Raji (cell line): ENCODE results near the gene FAM222A.

Experiments used
- POLR2A ChIP-seq: IDR thresholded peaks from 2 replicates; pipeline ENCODE4 v1.6.1; 2011; ENCODE audit warnings: low read depth, low read length, control low read depth; ENCODE audit not compliant: insufficient read depth

FAM222A gene

DNA sequence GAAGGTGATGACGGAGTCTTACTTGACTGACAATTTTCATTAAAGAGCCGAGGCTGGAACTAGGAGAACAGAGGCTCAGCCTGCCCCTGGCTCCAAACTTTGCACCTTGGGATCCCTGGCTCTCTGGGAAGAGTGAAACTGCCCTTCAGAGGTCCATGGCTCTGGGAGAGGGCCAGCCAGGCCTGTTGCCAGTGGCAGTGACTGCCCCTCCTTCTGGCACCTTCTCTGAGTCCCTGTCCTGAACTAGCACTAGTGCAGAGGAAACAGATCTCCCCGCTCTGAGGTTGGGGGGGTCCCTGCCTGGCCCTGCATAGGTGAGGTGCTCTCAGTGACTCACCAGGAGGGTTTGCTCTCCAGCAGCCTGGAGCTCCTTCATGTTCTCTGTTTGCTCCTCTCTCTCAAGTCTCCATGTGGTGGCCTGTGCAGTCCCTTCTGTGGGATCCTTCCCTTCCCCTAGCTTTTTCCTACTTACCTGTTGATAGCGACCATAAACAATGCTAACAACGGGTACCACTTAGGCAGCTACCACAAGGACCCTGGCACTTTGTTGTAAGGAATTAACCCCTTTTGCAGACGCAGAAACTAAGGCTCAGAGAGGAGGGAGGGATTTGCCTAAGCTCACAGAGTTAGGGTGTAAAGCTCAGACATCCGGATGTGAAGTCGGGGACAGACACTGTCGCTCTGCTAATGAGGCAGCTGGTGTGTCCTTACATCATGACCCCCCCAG, 22.4 kb downstream of the FAM222A start:
- no peak for TF ChIP-seq POLR2A

DNA sequence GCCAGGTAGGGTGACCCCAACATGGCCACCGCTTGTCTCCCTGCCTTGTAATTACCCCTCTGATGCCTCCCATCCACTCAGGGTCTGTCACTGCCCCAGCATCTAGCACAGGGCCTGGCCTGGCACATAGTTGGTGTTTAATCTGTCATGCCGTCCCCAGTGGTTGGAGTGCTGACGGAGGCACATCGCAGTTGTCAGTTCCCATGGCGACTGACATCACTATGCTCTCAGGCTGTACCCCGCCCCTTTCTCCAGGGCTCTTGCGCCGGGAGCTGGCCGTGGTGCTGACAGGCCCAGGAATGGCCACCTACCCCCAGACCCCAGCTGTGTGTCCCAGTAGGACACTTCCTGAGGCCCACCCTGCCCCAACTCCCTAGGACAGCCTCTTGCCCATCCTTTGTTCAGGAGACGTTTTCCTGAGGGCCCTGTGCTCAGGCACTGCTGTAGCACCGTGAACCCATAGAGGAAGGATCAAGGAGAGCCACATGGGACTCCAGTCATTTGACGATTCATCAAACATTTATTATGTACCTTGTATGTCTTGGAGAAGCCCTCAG, 23.0 kb downstream of the FAM222A start:
- TF ChIP-seq POLR2A: no peak

DNA sequence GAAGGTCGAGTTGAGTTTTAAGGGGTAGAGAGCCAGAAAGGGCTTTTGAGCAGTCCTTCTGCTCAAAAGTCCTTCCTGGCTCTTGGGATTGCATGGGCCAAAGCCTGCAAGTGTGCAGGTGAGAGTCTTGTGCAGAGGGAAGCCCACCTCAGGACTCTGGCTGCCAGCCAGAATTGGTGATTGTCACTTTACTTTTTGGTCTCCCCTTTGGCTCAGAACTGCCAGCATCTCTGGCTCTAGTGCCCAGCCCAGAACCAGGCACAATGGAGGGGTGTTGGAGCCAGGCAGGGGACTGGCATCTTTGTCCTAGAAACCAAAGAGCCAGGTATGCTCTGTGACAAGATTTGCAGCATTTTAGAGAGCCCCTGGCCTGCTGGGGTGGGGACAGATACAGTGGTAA, 23.5 kb downstream of the FAM222A start:
- no peak for TF ChIP-seq POLR2A

DNA sequence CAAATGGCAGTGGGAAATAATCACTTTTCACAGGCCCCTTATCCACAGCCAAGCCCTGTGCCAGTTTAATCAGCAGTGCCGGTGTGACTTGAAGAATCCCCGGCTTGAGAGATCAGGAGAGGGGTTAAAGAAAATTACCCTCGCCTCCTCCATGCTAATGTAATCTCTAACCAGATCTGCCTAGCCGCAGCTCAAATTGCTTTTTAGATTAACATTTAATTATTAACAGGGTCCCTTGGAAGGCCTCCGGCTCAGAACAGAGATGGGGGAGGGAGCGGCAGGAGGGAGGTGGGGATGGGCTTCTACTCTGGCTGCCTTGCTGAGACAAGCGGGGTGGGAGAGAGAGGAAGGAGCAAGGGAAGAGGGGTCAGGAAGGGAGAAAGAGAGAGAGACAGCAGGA, 24.0 kb downstream of the FAM222A start:
- no peak for TF ChIP-seq POLR2A

DNA sequence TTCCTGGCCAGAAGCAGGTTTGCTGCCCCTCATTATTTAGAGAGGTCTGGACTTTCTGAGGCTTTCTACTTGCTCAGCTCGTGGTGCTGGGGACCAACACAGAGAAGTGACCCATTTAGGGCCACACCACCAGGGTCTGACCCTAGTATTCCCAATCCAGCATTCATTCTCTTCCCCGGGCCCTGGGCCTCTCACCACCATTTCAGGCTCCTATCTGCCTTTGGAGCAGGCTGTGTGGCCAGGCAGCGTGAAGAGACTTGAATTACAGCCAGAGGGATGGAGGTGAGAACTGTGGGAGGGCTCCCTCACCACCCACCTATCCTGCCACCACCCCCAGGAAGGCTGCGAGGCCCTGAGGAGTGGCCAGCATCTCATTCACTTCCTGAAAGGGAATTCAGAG, 24.6 kb downstream of the FAM222A start:
- no peak for TF ChIP-seq POLR2A

DNA sequence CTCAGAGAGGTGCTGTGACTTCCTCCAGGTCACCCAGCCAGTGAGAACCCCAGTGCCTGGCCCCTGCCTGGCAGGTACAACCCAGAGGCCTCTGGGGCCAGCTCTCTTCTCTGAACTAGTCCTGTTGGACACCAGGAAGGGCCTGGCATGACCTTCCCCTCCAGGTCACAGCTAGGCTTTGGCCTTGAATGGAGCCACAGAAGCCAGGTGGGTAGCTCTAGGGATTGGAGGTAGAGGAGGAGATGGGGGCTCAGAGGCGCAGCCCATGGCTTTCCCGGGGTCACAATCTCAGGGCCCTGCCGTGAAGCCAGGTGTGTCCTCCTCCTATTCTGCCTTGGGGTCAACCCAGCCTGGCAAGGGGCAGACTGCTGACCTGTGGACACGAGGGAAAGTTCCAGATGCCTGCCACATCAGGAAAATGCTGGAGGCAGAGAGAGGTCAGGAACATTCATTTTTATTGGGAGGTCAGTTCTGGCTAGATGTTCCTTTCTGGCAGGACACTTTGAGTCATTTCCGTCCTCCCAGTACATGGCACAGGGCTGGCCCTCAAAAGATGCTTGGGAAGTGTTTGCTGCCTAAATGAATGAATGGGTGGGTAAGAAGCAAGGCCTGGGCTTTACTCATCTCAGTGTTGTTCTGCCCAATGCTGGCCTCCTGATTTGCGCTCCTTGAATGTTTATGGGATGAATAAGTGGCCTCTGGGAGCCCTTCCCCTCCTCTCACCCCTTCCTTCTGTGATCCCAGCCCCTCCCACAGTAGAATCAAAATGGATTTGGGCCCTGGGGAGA, 25.4 kb downstream of the FAM222A start:
- TF ChIP-seq POLR2A: no peak

DNA sequence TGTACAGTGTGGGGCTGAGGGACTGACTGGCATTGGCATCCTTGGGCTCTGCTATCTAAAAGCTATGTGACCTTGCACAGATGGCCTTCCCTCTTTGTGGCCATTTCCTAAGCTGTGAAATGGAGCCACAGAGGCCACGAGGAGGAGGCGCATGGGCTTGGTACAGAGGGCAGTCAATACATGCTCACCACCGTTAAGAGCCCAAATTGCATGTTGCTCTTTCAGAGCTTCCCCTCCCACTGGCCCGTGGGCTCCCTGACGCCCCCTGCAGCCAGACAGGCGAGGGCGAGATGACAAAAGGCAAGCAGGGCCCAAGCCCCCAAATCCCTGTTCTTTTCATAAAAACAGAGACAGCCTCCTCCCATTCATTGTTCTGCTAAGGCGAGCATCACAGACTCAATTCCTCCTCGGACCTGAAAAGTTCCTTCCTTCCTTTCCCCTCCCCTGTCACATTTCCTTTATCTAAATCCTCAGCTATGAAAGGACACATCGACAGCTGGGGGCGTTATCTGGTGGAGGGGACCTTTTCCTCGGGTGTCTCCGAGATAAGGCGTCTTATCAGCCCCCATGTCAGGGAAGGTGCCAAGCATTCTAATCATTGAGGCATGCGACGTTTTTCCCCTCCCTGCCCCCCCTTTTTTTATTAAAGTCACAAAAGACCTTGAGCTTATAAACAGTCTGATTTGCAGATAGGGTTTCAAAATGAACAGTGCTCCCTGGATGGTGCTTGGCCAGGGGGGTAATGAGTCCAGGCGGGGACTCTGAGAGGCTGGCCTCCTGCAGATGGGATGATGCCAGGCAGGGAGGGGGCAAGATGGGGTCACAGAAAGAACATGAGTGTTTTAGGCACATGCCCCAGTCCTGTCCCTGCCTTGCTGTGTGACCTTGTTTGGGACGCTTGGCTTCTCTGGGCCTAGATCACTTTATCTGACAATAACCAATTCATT, 26.4 kb downstream of the FAM222A start:
- no peak for TF ChIP-seq POLR2A

DNA sequence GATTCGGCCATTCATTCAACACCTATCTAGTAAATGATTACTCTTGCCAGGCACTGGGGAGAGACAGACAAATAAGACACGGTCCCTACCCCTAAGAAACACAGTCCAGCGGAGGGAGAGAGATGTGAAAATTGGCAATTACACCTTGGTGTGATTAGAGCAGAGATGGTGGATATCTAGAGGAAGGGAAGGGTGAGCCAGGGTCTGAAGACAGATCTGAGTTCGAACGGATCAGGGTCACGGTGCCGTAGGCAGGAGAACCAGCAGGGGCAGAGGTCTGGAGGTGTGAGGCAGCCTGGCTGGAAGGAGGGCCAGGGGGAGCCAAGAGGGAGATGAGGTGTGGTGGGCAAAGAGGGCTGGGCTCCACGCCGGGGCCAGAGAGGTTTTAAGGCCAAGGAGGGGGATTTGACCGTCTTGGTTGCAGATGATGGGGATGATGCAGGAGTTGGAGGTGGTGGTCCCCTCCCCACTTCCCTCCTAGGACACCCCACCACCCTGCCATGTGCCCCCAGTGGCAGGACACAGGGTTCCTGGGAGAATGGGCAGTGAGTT, 27.1 kb downstream of the FAM222A start:
- TF ChIP-seq POLR2A: no peak

DNA sequence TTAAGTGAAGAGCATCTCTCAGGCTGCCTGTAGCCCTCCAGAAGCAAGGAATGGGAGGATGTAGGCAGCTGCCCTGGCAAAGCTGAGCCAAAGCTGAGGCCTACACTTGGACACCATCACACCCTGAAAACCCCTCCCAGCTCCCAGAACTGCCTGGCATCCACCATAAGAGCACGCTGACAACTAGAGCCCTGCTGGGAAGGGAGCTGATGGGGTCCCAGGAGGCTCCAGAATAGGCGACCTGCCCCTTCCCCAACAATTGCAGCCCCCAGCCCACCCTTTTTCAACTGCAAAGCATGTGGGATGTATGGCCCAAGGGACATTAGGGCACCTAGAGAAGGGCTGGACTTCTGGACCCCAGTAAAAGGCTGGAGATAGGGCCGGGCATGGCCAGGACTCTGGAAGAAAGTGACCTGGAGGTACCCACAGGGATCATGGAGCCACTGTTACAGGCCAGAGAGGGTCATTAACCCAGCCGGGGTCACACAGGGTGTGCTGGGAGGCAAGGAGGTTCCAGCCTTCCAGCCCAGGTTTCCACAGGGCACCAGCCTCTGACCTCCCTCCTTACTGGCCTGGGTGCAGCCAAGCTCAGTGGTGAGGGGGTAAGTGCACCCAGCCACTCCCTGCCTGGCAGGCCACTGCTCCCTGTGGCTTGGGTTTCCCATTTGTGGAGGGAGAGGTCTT, 27.8 kb downstream of the FAM222A start:
- TF ChIP-seq POLR2A: no peak

DNA sequence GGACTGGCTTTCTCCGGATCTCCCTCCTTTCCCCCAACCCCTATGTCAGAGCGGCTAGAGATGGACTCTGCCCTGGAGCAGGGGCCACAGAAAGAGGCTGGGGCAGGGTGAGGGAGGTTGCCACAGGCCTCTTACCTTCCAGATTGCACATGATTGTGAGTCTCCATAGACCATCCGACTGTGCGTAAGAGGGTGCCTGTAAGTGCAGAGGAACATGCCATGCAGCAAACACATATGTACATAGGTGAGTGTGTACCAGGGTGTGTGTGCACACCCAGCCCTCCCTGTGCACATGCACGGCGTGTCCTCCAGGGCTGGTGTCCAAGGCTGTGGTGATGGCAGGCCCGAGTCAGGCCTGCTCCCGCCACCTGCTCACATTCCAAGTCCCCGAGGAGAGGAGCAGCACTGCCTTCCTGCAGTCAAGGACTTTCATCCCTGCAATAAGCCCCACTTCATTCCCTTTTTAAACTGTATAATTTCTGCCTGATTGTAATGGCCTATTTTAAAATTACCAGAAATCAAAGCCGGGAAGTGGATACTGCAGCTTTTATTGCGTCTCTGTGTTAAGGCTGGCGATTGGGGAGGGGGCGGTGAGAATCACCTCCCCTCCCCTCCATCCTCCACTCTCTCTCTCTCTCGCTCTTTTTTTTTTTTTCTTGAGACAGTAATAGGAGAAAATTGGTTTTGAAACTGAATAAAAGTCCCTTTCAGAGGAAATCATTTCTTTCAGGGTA, 28.5 kb downstream of the FAM222A start:
- TF ChIP-seq POLR2A: no peak

DNA sequence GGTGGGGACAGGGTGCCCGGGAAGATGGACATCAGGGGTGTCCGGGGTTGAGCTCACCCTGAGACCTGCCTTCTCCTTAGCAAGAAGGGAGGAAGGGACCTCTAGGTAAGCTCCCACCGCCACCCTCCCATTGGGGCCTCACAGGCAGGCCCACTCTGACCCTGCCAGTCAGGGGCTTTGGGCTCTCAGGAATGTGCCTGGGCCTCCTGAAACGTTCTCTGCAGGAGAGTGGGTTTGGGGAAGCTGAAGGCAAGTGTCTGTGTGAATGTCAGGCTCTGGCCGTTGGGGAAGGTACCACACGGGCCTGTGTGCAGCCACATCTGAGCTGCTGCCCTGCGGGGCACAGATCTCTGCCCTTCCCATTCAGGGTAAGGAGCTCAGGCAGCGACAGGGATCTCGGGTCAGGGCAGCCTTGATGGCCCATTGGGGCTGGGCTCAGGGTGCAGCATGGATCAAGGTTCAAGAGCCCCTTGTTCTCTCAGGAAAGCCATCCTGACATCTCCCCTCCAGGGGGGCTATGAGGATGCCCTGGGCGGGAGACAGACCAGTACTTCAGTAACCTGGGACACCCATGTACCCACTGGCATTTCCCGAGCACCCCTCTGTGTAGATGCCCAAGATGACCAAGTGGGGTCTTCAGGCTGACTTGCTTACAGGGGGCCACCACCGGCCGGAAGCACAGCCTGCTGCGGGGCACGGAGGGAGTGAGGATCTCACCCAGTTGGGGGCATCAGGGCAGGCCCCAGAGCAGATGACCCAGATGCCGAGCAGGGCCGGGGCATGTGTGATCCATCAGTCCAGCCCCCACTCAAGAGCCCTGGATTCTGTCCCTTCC, 29.7 kb downstream of the FAM222A start:
- TF ChIP-seq POLR2A: no peak

DNA sequence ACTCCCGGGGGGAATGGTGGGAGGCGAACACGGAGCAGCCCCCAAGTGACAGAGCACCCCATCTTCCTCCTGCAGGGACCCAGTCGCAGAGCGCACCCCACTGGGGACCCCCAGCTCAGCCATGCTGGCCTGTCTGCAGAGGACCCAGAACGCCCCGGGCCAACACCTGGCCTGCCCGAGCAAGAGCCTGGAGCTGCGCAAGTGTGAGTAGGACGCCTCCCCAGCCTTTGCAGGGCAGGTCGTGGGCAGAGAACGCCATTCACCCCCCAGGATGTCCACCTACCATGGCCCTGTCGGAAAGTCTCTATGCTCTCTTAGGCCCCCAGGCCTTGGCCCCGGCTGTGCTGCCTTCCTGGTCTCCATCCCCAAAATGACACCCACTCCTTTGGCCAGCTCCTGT, 30.4 kb downstream of the FAM222A start:
- no peak for TF ChIP-seq POLR2A
